Measurements from ENCODE around the gene GARIN5A.

Gene GARIN5A

GRCh38 chr19:50433201-50434180, 43.2 kb downstream of the GARIN5A start:
- no peak for DNase-seq (ENCODE audit: low spot score)

- DNase-seq (ENCODE audit: low spot score), result no peak
Observed at GRCh38 chr19:50432221-50433028, 44.2 kb downstream of the GARIN5A start, which contains the start of gene MYBPC2. Gene MYBPC2 (plus strand): TSS chr19:50432892. CDS start chr19:50432954, 62 bp downstream.

- peak; percentile 95 for DNase-seq (ENCODE audit: low spot score)
Observed at GRCh38 chr19:50431343-50432220, 45.1 kb downstream of the GARIN5A start.

GRCh38 chr19:50430888-50431342, 45.7 kb downstream of the GARIN5A start:
- no peak for DNase-seq (ENCODE audit: low spot score)

DNA sequence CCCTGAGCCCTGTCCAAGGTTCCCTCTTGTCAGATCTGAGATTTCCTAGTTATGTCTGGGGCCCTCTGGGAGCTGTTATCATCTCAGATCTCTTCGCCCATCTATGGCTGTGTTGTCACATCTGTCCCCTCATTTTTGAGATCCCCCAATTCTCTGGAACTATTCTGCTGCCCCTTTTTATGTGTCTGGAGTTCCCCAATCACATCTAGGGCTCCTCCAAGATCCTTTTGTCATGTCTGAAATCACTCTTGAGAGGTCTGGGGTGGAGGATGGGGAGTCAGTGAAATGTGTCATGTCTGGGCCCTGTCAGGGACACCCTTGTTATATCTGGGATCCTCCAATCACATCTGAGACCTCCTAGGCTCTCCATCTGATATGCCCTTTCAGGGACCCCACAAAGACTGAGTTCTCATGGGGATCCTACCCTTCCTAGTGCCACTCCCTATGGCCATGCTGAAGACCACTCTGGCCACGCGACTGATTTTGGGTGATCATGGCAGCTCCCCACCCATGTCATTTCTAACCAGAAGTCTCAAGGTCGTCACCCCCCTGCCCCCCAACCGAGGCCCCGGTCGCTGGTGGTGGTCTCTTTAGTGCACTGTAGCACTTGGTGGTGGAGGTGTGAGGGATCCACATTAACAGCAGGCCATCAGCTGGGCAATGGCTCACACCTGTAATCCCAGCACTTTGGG, 47.7 kb downstream of the GARIN5A start:
- DNase-seq (ENCODE audit: low spot score), result no peak

DNA sequence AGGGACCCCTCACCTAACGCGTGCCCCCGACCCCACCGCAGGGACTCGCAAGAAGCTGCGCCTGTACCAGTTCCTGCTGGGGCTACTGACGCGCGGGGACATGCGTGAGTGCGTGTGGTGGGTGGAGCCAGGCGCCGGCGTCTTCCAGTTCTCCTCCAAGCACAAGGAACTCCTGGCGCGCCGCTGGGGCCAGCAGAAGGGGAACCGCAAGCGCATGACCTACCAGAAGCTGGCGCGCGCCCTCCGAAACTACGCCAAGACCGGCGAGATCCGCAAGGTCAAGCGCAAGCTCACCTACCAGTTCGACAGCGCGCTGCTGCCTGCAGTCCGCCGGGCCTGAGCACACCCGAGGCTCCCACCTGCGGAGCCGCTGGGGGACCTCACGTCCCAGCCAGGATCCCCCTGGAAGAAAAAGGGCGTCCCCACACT, 48.6 kb downstream of the GARIN5A start:
- no peak for DNase-seq (ENCODE audit: low spot score)

DNA sequence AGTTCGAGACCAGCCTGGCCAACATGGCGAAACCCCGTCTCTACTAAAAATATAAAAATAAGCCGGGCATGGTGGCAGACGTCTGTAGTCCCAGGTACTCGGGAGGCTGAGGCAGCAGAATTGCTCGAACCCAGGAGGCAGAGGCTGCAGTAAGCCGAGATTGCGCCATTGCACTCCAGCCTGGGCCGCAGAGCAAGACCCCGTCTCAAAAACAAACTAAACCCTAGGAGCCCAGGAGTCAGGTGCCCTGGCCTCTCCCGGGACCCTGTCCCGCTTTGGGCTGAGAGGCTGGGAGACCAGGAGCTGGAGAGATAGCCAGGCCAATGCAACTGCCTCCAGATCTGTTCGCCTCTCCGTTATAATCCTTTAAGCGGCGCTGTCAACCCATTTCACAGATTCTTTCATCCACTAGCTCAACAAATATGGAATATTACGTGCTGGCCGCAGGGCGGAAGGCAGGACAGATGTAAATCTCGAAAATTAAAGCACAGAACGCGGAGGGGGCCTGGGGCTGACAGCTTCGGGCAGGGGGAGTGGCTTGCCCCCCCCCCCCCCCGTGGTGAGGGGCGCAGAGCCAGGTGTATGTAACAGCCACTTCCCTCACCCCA, 49.2 kb downstream of the GARIN5A start:
- no peak for DNase-seq (ENCODE audit: low spot score)

DNA sequence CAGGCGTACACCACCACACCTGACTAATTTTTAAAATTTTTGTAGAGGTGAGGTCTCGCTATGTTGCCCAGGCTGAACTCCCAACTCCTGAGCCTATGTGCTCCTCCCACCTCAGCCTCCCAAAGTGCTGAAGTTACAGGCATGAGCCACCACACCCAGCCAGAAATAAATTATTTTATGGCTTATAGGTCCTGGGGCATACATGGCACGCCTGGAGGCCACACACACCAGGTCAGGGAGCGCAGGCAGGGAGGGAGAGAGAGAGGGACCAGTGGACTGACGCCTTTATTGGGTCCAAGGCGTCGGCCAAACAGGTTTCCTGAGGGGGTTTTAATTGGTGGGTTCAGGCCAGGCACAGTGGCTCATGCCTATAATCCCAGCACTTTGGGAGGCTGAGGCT, 51.1 kb downstream of the GARIN5A start:
- no peak for DNase-seq (ENCODE audit: low spot score)

GRCh38 chr19:50423279-50424113, 53.2 kb downstream of the GARIN5A start:
- DNase-seq (ENCODE audit: low spot score), result no peak

GRCh38 chr19:50422397-50423278, 54.0 kb downstream of the GARIN5A start:
- no peak for DNase-seq (ENCODE audit: low spot score)

DNA sequence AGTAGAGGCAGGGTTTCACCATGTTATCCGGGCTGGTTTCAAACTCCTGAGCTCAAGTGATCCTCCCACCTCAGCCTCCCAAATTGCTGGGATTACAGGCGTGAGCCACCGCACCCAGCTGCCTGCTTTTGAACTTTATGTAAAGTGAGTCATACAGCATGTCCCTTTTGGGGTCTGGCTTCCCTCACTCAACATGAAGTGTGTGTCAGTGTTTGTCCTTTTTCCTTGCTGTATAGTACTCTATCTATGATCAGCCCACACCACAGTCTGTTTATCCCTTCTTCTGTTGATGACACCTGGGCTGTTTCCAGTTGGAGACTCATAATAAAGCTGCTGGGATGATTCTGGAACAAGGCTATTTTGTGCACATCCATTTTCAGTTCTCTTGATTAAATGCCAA, 55.8 kb downstream of the GARIN5A start:
- no peak for DNase-seq (ENCODE audit: low spot score)

GRCh38 chr19:50420127-50420526, 56.5 kb downstream of the GARIN5A start:
- no peak for DNase-seq (ENCODE audit: low spot score)

DNA sequence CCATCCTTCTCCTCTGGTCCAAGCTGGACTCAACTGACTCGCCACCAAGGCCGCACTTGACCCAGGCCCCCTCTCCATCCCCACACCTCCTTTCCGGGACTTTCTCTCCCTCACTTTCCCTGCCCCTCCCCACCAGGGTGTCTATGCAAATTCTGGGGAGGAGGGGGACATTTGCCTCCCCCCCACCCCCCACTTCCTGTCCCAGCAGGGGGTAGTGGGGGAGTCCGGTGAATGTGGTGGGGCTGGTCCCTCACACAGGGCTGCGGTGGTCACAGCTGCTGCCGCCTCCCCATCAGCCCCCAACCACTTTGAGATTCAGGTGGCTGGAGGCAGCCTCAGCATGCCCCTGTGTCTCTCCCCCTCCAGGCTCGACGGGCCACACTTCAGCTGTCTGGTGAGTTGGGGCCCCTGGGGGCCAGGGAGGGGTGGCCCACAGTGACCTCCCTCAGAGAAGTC, 57.0 kb downstream of the GARIN5A start:
- no peak for DNase-seq (ENCODE audit: low spot score)

DNA sequence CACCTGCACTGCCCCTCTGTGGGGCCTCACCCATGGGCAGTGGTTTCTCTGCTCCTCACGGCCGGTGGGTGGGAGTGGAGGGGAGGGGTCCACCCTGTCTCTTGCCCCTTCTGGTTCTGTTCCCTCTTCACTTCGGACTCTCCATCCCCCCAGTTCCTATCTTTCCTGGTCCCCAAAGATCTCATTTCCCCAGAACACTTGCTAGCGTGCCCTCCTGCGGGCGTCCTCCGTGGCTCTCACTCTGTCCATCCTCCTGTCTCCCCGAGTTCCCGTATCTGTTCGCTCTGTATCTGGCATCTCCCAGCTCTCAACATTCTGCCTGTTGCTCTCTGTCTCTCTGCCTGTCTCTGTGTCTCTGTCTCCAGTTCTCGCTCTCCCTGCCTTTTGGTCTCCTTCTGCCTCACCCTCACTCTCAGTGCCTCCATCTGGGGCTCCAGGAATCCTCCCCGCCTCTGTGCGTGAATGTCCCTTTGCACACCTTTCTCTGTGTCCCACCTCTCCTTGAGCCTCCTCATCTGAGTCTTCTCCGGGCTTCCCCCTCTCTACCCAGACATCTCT, 57.5 kb downstream of the GARIN5A start:
- DNase-seq (ENCODE audit: low spot score), result no peak

DNA sequence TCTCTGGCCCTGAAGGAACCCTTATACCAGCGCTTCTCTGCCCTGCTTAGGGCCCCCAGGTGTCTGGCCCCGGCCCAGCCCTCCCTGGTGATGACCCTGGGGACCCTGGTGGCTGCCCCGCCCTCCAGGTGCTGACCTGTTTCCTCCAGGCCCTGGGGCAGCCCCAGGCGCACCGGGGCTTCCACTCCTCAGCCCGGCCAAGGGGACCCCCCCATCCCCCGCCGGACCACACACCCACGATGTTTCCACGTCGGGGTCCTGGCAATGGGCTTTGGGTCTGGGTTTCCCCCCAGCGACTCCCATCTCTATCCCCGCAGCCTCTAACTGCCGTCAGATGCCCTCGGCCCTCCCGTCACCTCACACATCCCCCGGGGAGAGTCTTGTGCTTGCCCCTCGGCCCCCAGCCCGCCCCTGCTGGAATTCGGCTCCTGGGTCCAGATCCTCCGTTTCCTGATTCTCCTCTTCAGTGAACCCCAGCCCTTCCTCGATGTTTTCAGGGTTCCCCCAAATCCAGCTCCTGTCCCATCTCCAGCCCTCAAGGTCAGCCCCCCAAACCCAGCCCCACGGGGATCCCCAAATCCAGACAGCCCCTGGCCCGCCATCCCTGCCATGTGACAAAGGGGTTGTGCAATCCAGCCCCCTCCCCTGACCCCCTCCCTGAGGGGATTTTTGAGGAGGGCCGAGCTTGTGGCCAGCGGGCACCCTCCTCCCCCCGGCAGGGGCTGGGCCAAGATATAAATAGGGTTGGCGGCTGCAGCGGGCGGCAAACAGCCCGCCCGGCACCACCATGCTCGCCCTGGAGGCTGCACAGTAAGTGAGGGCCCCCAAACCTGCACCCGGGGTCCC, 58.2 kb downstream of the GARIN5A start, which contains the start of gene SPIB:
Gene SPIB (plus strand): TSS at position 763 of the 846 bp plus-strand sequence. CDS start 25 bp downstream, at position 788.
- DNase-seq (ENCODE audit: low spot score), result no peak

GRCh38 chr19:50417111-50418081, 59.3 kb downstream of the GARIN5A start:
- no peak for DNase-seq (ENCODE audit: low spot score)

All from HuH-7.5 (cell line).